PC-9 (cell line): Measurements from ENCODE around the gene CCDC106. TPM values are rescaled to one million over a fixed set of nuclear protein-coding genes. Genes with fewer than 3 reads are reported as not detected.

Source experiments
- BruUV-seq: library from RNA; stranded (reverse); fragments of 400-500 nt; replicated peaks from 2 replicates; lab custom pipeline; 2021; lab: Mats Ljungman, UMichigan
- CTCF ChIA-PET: fragments of 300-600 bp; sonication (Branson Sonifier 250); formaldehyde crosslinking; loops from one replicate; lab custom pipeline; 2022; ENCODE audit warnings: antibody characterized with exemption; lab: Charles Lee
- POLR2A ChIA-PET: fragments of 300-600 bp; sonication (Branson Sonifier 250); formaldehyde crosslinking; loops from one replicate; lab custom pipeline; 2022; ENCODE audit warnings: antibody characterized with exemption; ENCODE audit not compliant: unreplicated experiment; lab: Charles Lee
- DNase-seq, 2 experiments: peaks; one replicate each; pipeline versions ENCODE4 v3.0.0 to v3.0.0-alpha.2; 2015 to 2022; ENCODE audit warnings: mixed read lengths in 1 of 2
- H2AFZ ChIP-seq: fragments of 200-600 bp; sonication (generic); 2 replicates; pipeline ENCODE4 v1.8.1; 2017; ENCODE audit warnings: antibody characterized with exemption
- H3F3A ChIP-seq: fragments of 200-600 bp; sonication (generic); 2 replicates; pipeline ENCODE4 v1.8.1; 2017; ENCODE audit warnings: antibody characterized with exemption, mild to moderate bottlenecking, low read depth; ENCODE audit not compliant: insufficient read depth
- H3K27ac ChIP-seq: fragments of 200-600 bp; sonication (generic); 2 replicates; pipeline ENCODE4 v1.6.1; 2016; ENCODE audit warnings: mixed run types
- H3K27me3 ChIP-seq: fragments of 200-600 bp; sonication (generic); 2 replicates; pipeline ENCODE4 v1.6.1; 2016; ENCODE audit warnings: low read depth, mixed run types; ENCODE audit not compliant: insufficient read depth
- H3K36me3 ChIP-seq: fragments of 200-600 bp; sonication (generic); 2 replicates; pipeline ENCODE4 v1.6.1; 2016; ENCODE audit warnings: low read depth, mixed run types
- H3K4me1 ChIP-seq: fragments of 200-600 bp; sonication (generic); replicated peaks from 2 replicates; pipeline ENCODE4 v1.6.1; 2016; ENCODE audit warnings: mixed run types; ENCODE audit not compliant: insufficient read depth
- H3K4me2 ChIP-seq: fragments of 200-600 bp; sonication (generic); 2 replicates; pipeline ENCODE4 v1.6.1; 2017; ENCODE audit warnings: mixed run types
- H3K4me3 ChIP-seq: fragments of 200-600 bp; sonication (generic); 2 replicates; pipeline ENCODE4 v1.6.1; 2016; ENCODE audit warnings: mixed run types
- H3K79me2 ChIP-seq: fragments of 200-600 bp; sonication (generic); 2 replicates; pipeline ENCODE4 v1.6.1; 2017; ENCODE audit warnings: low read depth, mixed run types
- H3K9me2 ChIP-seq: fragments of 200-600 bp; sonication (generic); 2 replicates; pipeline ENCODE4 v1.8.1; 2017; ENCODE audit warnings: mild to moderate bottlenecking; ENCODE audit not compliant: insufficient read depth
- H3K9me3 ChIP-seq: fragments of 200-600 bp; sonication (generic); 2 replicates; pipeline ENCODE4 v1.8.1; 2016; ENCODE audit warnings: low read depth; ENCODE audit not compliant: insufficient read depth
- H4K20me1 ChIP-seq: fragments of 200-600 bp; sonication (generic); 2 replicates; pipeline ENCODE4 v1.8.1; 2017; ENCODE audit not compliant: insufficient read depth
- CTCF ChIP-seq: fragments of 200-600 bp; sonication (generic); conservative IDR thresholded peaks from 2 replicates; pipeline ENCODE4 v1.6.1; 2017; ENCODE audit warnings: mixed run types, antibody characterized with exemption, mild to moderate bottlenecking, moderate library complexity
- EZH2 ChIP-seq: fragments of 200-600 bp; sonication (generic); IDR thresholded peaks from 2 replicates; pipeline ENCODE4 v1.8.0; 2017; ENCODE audit warnings: antibody characterized with exemption, low read depth
- intact Hi-C: fragments of 100-400 bp; cut with micrococcal nuclease; formaldehyde crosslinking; loops from one replicate; pipeline ENCODE4 v1.10.0; 2022; ENCODE audit not compliant: unreplicated experiment
- total RNA-seq: library from RNA; stranded (reverse); gene quantifications from 2 replicates; pipeline ENCODE4 v1.2.3, GENCODE V29; 2021

Gene CCDC106
- total RNA-seq, 1 experiment from 2014 or later: 3.2 TPM

DNA sequence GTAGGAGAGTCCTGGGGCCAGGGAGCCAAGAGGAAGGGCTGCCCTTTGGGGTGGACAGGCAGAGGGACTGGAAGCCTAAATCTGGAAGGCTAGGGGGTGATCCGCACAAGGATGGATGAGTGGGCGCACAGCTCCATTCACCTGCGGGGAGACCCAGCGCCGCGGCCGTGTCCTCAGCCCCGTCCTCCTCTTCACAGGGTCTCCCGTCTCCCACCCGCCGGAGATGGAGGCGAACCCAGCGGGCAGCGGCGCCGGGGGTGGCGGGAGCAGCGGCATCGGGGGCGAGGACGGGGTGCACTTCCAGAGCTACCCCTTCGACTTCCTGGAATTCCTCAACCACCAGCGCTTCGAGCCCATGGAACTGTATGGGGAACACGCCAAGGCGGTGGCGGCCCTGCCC lies 34.6 kb upstream of the CCDC106 start:
- Histone ChIP-seq H3K9me3 (no peaks in the 10 kb centered on the region), H4K20me1 (peaks cover 30% of the 10 kb centered on the region), H3K4me1 (no peaks in the 10 kb centered on the region), H3K79me2 (peaks cover 17% of the 10 kb centered on the region), H2AFZ (no peak overlapping the region), H3F3A (peaks cover 28% of the 10 kb centered on the region; the same call in 1 of the 2 replicates), H3K36me3 (peaks cover 15% of the 10 kb centered on the region; the same call in 1 of the 2 replicates), H3K9me2 (no peaks in the 10 kb centered on the region), H3K27ac (no peak overlapping the region), H3K4me3 (no peak overlapping the region), H3K27me3 (no peaks in the 10 kb centered on the region), H3K4me2 (no peak overlapping the region)
- no peak for TF ChIP-seq CTCF
- TF ChIP-seq EZH2: no peak
- intact Hi-C loops: no loop called here
- POLR2A ChIA-PET: no interaction called here
- BruUV-seq: no TSS peak
- DNase-seq: no peak
- CTCF ChIA-PET: no interaction called here

DNA sequence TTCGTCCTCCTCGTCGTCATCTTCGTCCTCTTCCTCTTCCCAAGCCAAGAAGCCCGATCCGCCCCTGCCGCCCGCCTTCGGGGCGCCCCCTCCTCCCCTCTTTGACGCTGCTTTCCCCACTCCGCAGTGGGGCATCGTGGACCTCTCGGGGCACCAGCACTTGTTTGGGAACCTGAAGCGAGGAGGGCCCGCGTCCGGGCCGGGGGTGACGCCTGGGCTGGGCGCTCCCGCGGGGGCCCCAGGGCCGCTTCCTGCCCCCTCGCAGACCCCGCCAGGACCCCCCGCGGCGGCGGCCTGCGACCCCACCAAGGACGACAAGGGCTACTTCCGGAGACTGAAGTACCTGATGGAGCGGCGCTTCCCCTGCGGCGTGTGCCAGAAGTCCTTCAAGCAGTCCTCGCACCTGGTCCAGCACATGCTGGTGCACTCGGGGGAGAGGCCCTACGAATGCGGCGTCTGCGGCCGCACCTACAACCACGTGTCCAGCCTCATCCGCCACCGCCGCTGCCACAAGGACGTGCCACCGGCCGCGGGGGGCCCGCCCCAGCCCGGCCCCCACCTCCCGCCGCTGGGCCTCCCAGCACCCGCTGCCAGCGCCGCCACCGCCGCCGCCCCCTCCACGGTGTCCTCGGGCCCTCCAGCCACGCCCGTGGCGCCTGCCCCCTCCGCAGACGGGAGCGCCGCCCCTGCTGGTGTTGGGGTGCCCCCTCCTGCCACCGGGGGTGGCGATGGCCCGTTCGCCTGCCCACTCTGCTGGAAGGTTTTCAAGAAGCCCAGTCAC lies 33.9 kb upstream of the CCDC106 start:
- no peaks in the 10 kb centered on the region for H3K4me1 ChIP-seq
- POLR2A ChIA-PET: no interaction called here
- no peak overlapping the region for H3K4me3 ChIP-seq
- no peak overlapping the region for H3K4me2 ChIP-seq
- TF ChIP-seq CTCF (no peak), EZH2 (no peak)
- H3K79me2 ChIP-seq: peaks cover 9% of the 10 kb centered on the region
- no peak overlapping the region for H2AFZ ChIP-seq
- H3K27me3 ChIP-seq: no peaks in the 10 kb centered on the region
- DNase-seq: no peak
- peaks cover 9% of the 10 kb centered on the region; the same call in 1 of the 2 replicates for H3K36me3 ChIP-seq
- H3F3A ChIP-seq: peaks cover 30% of the 10 kb centered on the region; the same call in 1 of the 2 replicates
- H3K9me3 ChIP-seq: no peaks in the 10 kb centered on the region
- BruUV-seq: no TSS peak
- H3K27ac ChIP-seq: no peak overlapping the region
- peaks cover 23% of the 10 kb centered on the region for H4K20me1 ChIP-seq
- CTCF ChIA-PET: no interaction called here
- intact Hi-C loops: no loop called here
- H3K9me2 ChIP-seq: no peaks in the 10 kb centered on the region

DNA sequence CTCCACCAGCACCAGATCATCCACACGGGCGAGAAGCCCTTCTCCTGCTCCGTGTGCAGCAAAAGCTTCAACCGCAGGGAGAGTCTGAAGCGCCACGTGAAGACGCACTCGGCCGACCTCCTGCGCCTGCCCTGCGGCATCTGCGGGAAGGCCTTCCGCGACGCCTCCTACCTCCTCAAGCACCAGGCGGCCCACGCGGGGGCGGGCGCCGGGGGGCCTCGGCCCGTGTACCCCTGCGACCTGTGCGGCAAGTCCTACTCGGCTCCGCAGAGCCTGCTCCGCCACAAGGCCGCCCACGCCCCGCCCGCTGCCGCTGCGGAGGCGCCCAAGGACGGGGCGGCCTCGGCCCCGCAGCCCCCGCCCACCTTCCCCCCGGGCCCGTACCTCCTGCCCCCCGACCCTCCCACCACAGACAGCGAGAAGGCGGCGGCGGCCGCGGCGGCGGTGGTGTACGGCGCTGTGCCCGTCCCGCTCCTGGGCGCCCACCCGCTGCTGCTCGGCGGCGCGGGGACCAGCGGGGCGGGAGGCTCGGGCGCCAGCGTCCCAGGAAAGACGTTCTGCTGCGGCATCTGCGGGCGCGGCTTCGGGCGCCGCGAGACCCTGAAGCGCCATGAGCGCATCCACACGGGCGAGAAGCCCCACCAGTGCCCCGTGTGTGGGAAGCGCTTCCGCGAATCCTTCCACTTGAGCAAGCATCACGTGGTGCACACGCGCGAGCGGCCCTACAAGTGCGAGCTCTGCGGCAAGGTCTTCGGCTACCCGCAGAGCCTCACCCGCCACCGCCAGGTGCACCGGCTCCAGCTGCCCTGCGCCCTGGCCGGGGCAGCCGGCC lies 33.1 kb upstream of the CCDC106 start:
- ChIA-PET CTCF (no interaction called here), POLR2A (no interaction called here)
- Histone ChIP-seq H2AFZ (no peak overlapping the region), H3F3A (peaks cover 35% of the 10 kb centered on the region; the same call in 1 of the 2 replicates), H3K27ac (no peak overlapping the region), H3K27me3 (no peaks in the 10 kb centered on the region), H3K4me2 (no peak overlapping the region), H3K4me3 (no peak overlapping the region), H3K9me2 (no peaks in the 10 kb centered on the region), H3K79me2 (peaks cover 4% of the 10 kb centered on the region; the same call in 1 of the 2 replicates), H3K9me3 (no peaks in the 10 kb centered on the region), H4K20me1 (peaks cover 21% of the 10 kb centered on the region), H3K36me3 (peaks cover 3% of the 10 kb centered on the region; the same call in 1 of the 2 replicates), H3K4me1 (no peaks in the 10 kb centered on the region)
- intact Hi-C loops: no loop called here
- no TSS peak for BruUV-seq
- TF ChIP-seq CTCF (no peak), EZH2 (no peak)
- DNase-seq: no peak
